NT2/D1 (cell line): ENCODE measurements around the gene ACTA2.

Experiments used
- DNase-seq: peaks from one replicate; pipeline ENCODE4 v3.0.0-alpha.2; 2011; ENCODE audit warnings: low read depth, low spot score
- H3K27me3 ChIP-seq: 2 replicates; pipeline ENCODE4 v1.6.0; 2011; ENCODE audit warnings: mild to moderate bottlenecking; ENCODE audit not compliant: insufficient read length, insufficient read depth
- H3K36me3 ChIP-seq: 2 replicates; pipeline ENCODE4 v1.6.1; 2011; ENCODE audit warnings: mild to moderate bottlenecking, low read length, mixed read lengths; ENCODE audit not compliant: insufficient read depth, insufficient read length
- H3K4me1 ChIP-seq: 2 replicates; pipeline ENCODE4 v1.5.1; 2011; ENCODE audit not compliant: insufficient read depth, insufficient read length
- H3K4me3 ChIP-seq: 2 replicates; pipeline ENCODE4 v1.5.1; 2011; ENCODE audit warnings: low read depth; ENCODE audit not compliant: insufficient read length
- H3K9ac ChIP-seq: 2 replicates; pipeline ENCODE4 v1.6.0; 2011; ENCODE audit warnings: low read depth; ENCODE audit not compliant: insufficient read length
- H3K9me3 ChIP-seq: 2 replicates; pipeline ENCODE4 v1.5.1; 2011; ENCODE audit warnings: mild to moderate bottlenecking, low read length; ENCODE audit not compliant: insufficient read depth
- SUZ12 ChIP-seq: IDR thresholded peaks from 2 replicates; pipeline ENCODE4 v1.6.1; 2011; ENCODE audit not compliant: insufficient read length, insufficient read depth; ENCODE audit errors: extremely low read depth
- YY1 ChIP-seq: IDR thresholded peaks from 2 replicates; pipeline ENCODE4 v1.6.1; 2011; ENCODE audit not compliant: insufficient read length, insufficient read depth
- ZNF274 ChIP-seq: IDR thresholded peaks from 2 replicates; pipeline ENCODE4 v1.6.1; 2011; ENCODE audit warnings: mild to moderate bottlenecking, low read depth, low read length

ACTA2 gene

GRCh38 chr10:88964360-88964759 lies 11.8 kb upstream of the ACTA2 start:
- DNase-seq, result no peak
- H3K9ac ChIP-seq, result no peak overlapping the region
- H3K27me3 ChIP-seq, result no peaks in the 10 kb centered on the region
- TF ChIP-seq ZNF274 (no peak), YY1 (no peak), SUZ12 (no peak)
- no peaks in the 10 kb centered on the region for H3K9me3 ChIP-seq
- H3K4me1 ChIP-seq, result no peaks in the 10 kb centered on the region
- H3K36me3 ChIP-seq, result no peaks in the 10 kb centered on the region
- no peak overlapping the region for H3K4me3 ChIP-seq

GRCh38 chr10:88963318-88963717 lies 10.7 kb upstream of the ACTA2 start:
- H3K9ac ChIP-seq, result no peak overlapping the region
- H3K4me3 ChIP-seq, result no peak overlapping the region
- H3K4me1 ChIP-seq, result no peaks in the 10 kb centered on the region
- no peaks in the 10 kb centered on the region for H3K9me3 ChIP-seq
- H3K36me3 ChIP-seq, result no peaks in the 10 kb centered on the region
- DNase-seq, result no peak
- no peaks in the 10 kb centered on the region for H3K27me3 ChIP-seq
- TF ChIP-seq ZNF274, result no peak

- no peak for DNase-seq
- H3K27me3 ChIP-seq, result no peaks in the 10 kb centered on the region
- no peaks in the 10 kb centered on the region for H3K9me3 ChIP-seq
- H3K36me3 ChIP-seq, result no peaks in the 10 kb centered on the region
- no peak overlapping the region for H3K4me3 ChIP-seq
- TF ChIP-seq ZNF274 (no peak), SUZ12 (no peak), YY1 (no peak)
- H3K9ac ChIP-seq, result no peak overlapping the region
- no peaks in the 10 kb centered on the region for H3K4me1 ChIP-seq
These were observed 9.8 kb upstream of the ACTA2 start for GRCh38 chr10:88962336-88962735.

- Histone ChIP-seq H3K4me1 (no peaks in the 10 kb centered on the region), H3K4me3 (no peak overlapping the region), H3K9me3 (no peaks in the 10 kb centered on the region), H3K36me3 (no peaks in the 10 kb centered on the region), H3K9ac (no peak overlapping the region), H3K27me3 (no peaks in the 10 kb centered on the region)
- TF ChIP-seq ZNF274, result no peak
- TF ChIP-seq SUZ12, result no peak
- TF ChIP-seq YY1, result no peak
- DNase-seq, result no peak
These were observed 8.7 kb upstream of the ACTA2 start for GRCh38 chr10:88961266-88961665.

GRCh38 chr10:88960802-88961201 lies 8.2 kb upstream of the ACTA2 start:
- DNase-seq, result no peak
- Histone ChIP-seq H3K4me1 (no peaks in the 10 kb centered on the region), H3K9ac (no peak overlapping the region), H3K4me3 (no peak overlapping the region), H3K27me3 (no peaks in the 10 kb centered on the region), H3K36me3 (no peaks in the 10 kb centered on the region), H3K9me3 (no peaks in the 10 kb centered on the region)
- no peak for TF ChIP-seq ZNF274
- TF ChIP-seq YY1, result no peak
- TF ChIP-seq SUZ12, result no peak

- no peaks in the 10 kb centered on the region for H3K27me3 ChIP-seq
- no peaks in the 10 kb centered on the region for H3K4me1 ChIP-seq
- H3K9ac ChIP-seq, result no peak overlapping the region
- H3K9me3 ChIP-seq, result no peaks in the 10 kb centered on the region
- H3K4me3 ChIP-seq, result no peak overlapping the region
- TF ChIP-seq ZNF274 (no peak), YY1 (no peak), SUZ12 (no peak)
- no peak for DNase-seq
- no peaks in the 10 kb centered on the region for H3K36me3 ChIP-seq
These were observed 6.1 kb upstream of the ACTA2 start for GRCh38 chr10:88958721-88959120.

- TF ChIP-seq YY1, result no peak
- no peak for TF ChIP-seq ZNF274
- no peak for TF ChIP-seq SUZ12
- H3K4me3 ChIP-seq, result no peak overlapping the region
- H3K27me3 ChIP-seq, result no peaks in the 10 kb centered on the region
- H3K36me3 ChIP-seq, result no peaks in the 10 kb centered on the region
- H3K9ac ChIP-seq, result no peak overlapping the region
- H3K9me3 ChIP-seq, result no peaks in the 10 kb centered on the region
- no peaks in the 10 kb centered on the region for H3K4me1 ChIP-seq
- no peak for DNase-seq
These were observed 4.8 kb upstream of the ACTA2 start for GRCh38 chr10:88957381-88957780.
